Activated effector memory CD4-positive, alpha-beta T cell treated with Interleukin-2 at 50 U/mL for 16 hours (primary cell): ENCODE measurements around the gene NIBAN1.
"Not testable (repeated sequence)": the region's sequence is repeated elsewhere in the genome, so short reads cannot be mapped to it uniquely, and the experiment has no call there.

ENCODE experiments used
- DNase-seq: peaks from one replicate; pipeline ENCODE4 v3.0.0-alpha.2; 2020

NIBAN1 gene

GRCh38 chr1:184971522-184972265 lies 2.6 kb downstream of the NIBAN1 start:
- no peak for DNase-seq

- no peak for DNase-seq
Measured at GRCh38 chr1:184970691-184971161, 3.6 kb downstream of the NIBAN1 start.

DNA sequence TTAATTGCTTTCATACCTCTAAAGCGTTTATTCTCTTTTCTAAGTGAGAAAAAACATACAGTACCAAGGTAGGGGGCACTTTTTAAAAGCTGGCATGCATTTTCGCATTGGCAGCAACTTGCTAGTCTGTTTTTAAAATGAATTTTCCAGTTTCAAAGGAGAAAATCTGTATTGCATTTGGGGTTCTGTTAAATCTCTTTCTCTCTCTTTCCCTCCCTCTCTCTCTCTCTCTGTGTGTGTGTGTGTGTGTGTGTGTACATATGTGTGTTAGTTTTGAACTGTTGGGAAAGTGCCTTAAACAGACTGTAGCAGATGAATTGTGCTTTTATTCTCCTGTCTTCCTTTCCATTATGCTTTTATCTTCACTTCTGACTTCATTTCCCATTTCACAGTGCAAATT lies 7.3 kb downstream of the NIBAN1 start:
- no peak for DNase-seq

DNA sequence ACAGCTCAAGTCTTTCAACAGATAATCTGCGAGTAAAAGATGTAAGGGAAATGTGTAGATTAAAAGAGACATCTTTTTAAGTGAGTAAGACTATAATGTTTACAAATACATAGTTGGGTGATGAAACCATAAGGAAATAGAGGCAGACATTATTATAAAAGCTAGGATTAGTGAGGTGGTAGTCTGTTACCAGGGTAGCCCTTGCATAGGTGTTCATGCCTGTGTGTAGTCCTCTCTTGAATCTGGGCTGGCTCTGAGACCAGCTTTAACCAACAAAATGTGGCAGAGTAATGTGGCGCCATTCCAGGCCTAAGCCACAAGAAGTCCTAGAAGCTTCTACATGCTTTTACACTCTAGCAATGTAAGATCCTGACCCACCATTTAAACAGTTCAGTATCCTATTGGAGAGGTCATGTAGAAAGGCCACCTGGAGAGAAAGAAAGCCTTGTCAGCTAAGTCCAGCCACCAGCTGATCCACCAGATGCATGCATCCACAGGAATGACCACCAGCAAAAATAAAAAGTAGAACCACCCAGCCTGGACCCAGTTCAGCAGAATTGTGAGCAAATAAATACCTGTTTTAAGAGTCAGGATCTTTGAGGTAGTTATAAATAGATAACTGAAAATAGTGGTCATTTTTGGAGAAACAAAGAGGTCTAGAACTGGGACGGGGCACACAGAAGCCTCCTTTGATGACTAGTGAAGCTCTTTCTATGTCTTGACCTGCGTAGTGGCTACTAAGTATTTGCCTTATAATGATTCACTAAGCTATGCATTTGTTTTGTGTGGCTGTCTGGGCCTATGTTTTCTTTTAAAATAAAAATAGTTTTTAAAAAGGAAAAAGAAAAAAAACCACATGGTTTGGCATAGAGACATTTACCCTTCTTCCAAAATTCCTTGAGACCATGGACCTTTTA lies 8.1 kb downstream of the NIBAN1 start:
- no peak for DNase-seq

DNA sequence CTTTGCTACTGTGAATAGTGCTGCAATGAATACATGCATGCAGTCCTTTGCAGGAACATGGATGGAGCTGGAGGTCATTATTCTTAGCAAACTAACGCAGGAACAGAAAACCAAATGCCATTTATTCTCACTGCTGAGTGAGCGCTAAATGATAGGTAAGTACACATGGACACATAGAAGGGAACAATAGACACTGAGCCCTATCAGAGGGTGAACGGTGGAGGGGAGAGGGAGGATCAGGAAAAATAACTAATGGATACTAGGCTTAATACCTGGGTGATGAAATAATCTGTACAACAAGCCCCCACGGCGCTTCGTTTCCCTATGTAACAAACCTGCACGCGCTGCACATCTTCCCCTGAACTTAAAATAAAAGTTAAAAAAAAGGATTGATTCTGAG lies 8.9 kb downstream of the NIBAN1 start:
- no peak for DNase-seq

- no peak for DNase-seq
Measured at GRCh38 chr1:184959626-184960025, 14.7 kb downstream of the NIBAN1 start.

- no peak for DNase-seq
Measured at GRCh38 chr1:184958554-184959353, 15.6 kb downstream of the NIBAN1 start.

- not testable (repeated sequence) for DNase-seq
Measured at GRCh38 chr1:184957901-184958300, 16.4 kb downstream of the NIBAN1 start.

DNA sequence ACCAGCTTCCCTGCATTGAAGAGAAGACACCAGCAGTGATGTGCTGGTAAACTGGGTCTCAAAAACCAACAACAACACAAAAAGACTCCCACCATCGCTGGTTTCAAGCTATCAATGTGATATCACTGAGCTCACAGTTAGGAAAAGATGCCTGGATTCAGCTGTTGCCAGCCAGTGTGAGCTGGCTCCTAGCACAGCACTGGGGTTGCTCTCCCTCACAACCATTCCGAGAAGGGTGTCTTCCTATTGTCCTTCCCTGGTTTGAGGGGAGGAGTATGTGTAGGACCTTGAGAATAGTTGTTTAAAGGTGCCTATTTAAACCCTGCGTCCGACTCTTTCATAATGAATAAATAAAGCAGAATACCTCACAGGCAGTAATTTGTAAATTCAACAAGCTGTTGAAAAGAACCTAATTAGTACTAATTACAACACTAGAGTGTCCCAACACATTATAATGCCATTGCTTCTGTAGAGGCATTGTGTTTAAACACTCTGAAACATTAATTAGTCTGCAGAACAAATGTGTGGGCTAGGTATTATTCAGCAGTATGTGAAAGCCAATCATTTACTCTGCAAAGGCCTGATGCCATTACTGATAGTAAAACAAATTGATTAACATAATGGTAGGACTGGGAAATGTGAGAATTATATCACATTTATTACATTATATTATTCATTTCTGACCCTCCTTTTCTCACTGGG lies 17.2 kb downstream of the NIBAN1 start:
- DNase-seq = no peak

DNA sequence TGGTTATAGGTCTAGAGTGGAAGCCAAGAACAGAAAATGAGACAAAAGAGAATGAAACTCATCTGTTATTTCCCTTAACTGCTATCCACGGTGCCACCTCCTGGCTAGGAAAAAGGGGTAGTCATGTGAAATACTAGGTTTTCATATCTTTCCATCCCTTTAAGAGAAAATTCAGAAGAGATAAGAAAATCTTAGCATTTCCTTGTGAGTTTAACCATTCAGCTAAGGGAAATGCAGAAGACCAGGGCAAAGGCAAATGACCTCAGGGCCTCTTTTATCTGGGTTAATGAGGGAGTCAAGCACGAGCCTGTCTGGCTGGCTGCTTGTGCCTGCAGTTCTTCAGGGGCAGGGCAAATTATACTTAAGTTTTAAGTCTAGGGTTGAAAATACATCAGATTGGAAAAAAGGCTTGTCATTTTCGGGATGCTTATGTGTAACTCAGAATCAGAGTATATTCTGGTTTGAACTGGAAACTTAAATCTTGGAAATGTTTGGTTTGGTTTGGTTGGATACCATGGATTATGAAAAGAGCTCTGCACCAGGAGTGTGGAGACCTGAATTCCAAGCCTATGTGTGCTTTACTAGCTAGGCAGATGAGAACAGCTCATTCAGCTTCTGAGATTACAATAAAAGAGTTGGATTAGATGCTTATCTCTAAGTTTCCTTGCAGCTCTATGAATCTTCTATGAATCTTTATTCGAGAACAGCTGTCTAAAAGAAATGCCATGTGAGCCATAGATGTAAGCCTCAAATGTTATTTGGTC lies 19.9 kb downstream of the NIBAN1 start:
- no peak for DNase-seq

- DNase-seq = no peak
Measured at GRCh38 chr1:184953600-184954219, 20.6 kb downstream of the NIBAN1 start.

GRCh38 chr1:184952428-184952827 lies 21.9 kb downstream of the NIBAN1 start:
- DNase-seq = no peak

DNA sequence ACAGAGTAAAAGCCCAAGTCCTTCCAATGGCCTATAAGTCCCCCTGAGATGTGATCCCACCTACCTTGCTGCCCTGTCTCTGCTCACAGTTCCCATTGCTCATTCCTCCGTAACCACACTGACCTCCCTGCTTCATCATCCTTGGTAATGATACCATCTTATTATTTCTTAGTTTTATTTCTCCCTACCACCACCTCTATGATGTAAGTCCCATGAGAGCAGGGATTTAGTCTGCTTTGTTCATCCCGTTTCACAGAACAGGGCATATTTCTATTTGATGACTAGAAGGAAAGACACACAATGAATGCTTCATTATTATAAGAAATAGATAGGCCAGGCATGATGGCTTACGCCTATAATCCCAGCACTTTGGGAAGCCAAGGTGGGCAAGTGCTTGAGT lies 22.5 kb downstream of the NIBAN1 start:
- no peak for DNase-seq

DNA sequence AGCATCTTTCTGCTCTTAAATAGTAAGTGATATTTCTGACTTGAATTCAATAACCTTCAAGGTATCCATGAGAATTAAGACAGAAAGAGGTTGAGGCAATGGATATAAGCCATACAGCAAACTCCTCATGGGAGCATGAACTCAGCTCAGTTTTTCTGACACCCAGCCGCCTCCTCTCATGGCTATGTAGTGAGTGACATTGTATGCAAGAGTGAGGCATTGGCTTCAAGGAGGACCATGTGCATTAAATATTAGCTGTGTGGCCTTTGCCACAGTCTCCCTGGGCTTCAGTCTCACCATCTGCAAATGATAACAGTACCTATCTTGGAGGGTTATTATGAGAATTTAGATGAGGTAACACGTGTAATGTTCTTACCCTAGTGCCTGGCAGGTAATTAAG lies 23.4 kb downstream of the NIBAN1 start:
- no peak for DNase-seq

DNA sequence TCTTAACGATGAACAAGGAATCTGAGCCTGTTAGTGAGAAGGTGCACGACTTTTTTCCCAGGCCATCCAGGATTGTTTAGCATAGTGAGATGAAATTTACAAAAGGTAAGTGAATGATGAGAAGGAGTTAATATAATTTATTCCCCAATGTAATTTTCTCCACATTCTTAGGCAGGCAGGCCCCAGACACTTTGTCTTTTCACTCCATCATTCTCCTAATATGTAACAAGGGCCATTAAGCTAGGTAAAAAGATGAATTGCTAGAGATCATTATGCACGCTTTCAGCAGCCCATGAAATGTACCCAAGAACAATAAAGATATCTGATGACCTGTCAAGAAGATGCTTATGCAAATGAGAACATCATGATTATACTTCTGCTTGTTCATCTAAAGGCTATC lies 24.1 kb downstream of the NIBAN1 start:
- DNase-seq = no peak

GRCh38 chr1:184947497-184948256 lies 26.6 kb downstream of the NIBAN1 start:
- no peak for DNase-seq

DNA sequence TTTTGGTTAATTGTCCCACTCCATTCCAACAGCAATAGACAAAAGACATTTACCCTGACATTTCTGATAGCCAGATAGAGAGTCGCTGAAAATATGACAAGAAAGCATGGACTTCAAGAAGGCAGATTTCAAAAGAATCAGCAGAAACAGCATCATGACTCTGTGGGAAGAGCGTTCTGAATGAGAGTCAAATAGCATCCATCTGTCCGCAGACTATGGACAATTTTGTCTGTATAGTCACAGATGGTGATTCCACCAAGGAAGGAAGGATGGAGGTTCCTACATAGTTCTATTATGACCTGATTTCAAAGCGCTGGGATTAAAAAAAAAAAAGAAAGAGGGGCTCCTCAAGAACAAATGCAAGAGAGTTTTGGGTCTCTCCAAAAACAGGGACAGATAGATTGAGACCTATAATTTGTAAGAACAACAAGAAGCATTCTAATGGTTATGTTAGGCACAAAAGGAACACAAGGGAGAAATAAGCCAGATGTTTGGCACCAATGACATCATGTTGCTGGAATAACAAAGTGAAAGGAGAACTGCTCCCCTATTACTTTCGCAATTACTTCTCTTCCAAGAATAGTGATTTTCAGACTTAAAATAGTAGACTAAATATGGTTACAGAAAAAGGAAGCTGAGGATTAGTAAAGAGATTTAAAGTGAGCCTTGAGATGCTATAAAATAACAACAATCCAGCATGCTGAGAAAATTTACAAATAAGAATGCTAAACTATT lies 28.5 kb downstream of the NIBAN1 start:
- no peak for DNase-seq

DNA sequence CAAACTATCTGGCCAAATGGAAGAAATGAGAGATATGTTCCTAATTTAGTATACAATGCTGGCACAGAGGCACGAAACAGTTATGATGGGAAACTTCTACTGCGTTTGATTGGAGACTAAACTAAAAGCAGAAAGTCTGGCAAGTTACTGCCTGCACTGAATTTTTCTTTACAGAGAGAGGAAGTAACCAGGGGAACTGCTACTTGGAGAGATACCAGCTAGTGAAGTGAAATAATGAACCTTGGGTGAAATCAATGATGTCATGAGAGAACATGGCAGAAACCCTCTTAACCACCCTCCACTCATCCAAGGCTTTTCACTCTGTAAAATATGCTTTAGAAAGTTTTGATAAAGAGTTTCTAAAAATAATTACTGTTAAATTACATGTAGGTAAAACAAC lies 29.3 kb downstream of the NIBAN1 start:
- no peak for DNase-seq

GRCh38 chr1:184943998-184944397 lies 30.3 kb downstream of the NIBAN1 start:
- DNase-seq = no peak

DNA sequence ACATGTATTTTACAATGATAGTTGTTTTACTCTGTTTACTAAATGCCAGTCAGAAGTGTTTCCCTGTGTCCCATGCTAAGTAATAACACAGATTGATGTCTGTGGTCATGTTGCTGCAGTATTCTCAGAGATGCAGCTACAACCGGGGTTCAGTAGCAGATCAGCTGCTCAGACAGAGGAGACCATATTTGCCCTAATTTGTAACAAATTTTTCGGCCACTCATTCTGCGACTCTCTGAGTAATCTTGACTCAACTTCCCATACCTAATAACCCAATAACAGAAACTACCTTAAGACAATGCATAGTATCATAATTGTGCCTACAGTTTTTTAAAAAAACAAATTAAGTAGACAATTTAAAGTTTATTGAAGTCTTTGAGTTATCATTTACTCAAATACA lies 32.6 kb downstream of the NIBAN1 start:
- DNase-seq = no peak
